GM19452 (cell line): ENCODE data around the gene NOL12.
"Not testable (repeated sequence)": the region's sequence is repeated elsewhere in the genome, so short reads cannot be mapped to it uniquely, and the experiment has no call there.

Source experiments
- ATAC-seq: cut with Tn5 transposase; IDR thresholded peaks from one replicate; pipeline ENCODE4 v1.9.1; 2021; ENCODE audit not compliant: unreplicated experiment

The NOL12 gene

GRCh38 chr22:37710675-37711074, 24.5 kb downstream of the NOL12 start:
- no peak for ATAC-seq

DNA sequence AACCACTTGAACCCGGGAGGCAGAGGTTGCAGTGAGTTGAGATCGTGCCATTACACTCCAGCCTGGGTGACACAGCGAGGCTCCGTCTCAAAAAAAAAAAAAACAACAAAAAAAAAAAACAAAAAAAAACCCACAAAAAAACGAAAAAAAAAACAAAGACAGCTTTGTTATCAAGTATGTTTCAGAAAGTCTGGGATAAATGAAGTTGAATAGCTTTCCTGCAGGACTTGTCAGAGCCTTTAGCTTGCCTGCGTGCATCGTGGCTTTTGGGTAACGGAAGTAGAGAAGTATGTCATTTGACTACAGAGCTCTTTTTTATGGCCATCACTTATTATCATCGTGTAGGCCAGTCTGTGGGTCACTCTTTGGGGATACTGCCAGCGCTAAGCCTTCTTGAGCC, 25.3 kb downstream of the NOL12 start:
- ATAC-seq = no peak

- ATAC-seq = no peak
These were observed 27.6 kb downstream of the NOL12 start for GRCh38 chr22:37713761-37714160.

GRCh38 chr22:37714634-37715033, 28.5 kb downstream of the NOL12 start:
- ATAC-seq = no peak

DNA sequence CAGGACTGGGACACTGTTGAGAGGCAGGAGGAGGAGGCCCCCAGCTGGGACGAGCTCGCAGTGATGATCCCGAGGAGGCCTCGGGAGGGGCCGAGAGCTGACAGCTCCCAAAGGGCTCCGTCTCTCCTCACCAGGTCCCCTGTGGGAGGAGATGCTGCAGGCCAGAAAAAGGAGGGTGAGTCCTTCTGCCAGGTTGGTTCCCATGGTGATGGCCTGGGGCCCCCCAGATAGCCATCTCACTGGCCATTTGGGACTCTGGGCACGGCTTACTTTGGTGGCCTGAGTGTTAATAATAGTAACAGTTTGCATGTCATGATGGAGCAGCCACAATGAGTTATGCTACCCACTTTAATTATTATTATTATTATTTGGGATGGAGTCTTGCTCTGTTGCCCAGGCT, 29.6 kb downstream of the NOL12 start:
- no peak for ATAC-seq

DNA sequence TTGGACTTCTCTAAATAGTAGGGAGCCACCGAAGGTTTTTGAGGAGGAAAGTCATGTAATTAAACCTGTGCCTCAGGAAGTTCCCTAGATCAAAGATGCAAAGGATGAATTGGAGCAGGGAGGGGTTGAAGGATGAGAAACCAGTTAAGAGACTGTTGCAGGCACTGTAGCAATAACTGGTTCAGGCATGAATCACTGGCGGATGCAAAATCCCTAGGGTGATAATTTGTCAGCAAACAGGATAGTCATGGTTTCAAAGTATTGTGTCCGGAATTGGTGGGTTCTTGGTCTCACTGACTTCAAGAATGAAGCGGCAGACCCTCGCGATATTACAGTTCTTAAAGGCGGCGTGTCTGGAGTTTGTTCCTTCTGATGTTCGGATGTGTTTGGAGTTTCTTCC, 30.6 kb downstream of the NOL12 start:
- ATAC-seq = no peak

DNA sequence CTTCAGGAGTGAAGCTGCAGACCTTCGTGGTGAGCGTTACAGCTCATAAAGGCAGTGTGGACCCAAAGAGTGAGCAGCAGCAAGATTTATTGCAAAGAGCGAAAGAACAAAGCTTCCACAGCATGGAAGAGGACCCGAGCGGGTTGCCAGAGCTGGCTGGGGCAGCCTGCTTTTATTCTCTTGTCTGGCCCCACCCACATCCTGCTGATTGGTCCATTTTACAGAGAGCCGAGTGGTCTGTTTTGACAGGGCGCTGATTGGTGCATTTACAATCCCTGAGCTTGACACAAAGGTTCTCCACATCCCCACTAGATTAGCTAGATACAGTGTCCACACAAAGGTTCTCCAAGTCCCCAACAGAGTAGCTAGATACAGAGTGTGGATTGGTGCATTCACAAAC, 31.1 kb downstream of the NOL12 start:
- not testable (repeated sequence) for ATAC-seq

DNA sequence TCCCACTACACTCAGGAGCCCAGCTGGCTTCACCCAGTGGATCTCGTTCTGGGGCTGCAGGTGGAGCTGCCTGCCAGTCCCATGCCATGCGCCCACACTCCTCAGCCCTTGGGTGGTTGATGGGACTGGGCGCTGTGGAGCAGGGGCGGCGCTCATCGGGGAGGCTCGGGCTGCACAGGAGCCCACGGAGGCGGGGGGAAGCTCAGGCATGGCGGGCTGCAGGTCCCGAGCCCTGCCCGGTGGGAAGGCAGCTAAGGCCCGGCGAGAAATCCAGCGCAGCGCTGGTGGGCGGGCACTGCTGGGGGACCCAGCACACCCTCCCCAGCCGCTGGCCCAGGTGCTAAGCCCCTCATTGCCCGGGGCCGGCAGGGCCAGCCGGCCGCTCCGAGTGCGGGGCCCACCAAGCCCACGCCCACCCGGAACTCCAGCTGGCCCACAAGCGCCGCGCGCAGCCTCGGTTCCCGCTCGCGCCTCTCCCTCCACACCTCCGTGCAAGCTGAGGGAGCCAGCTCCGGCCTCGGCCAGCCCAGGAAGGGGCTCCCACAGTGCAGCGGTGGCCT, 31.7 kb downstream of the NOL12 start:
- not testable (repeated sequence) for ATAC-seq

DNA sequence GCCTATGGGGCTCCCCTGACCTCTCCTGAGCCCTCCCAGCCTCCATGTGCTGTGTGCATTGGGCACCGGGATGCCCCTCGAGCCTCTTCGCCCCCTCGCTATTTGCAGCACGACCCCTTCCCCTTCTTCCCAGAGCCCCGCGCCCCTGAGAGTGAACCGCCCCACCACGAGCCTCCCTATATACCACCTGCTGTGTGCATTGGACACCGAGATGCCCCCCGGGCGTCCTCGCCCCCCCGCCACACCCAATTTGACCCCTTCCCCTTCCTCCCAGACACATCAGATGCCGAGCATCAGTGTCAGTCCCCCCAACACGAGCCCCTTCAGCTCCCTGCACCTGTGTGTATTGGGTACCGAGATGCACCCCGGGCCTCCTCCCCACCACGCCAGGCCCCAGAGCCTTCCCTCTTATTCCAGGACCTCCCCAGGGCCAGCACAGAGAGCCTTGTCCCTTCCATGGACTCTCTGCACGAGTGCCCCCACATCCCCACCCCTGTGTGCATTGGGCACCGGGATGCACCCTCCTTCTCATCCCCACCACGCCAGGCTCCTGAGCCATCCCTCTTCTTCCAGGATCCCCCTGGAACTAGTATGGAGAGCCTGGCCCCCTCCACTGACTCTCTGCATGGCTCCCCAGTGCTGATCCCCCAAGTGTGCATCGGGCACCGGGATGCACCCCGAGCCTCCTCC, 39.6 kb downstream of the NOL12 start:
- ATAC-seq = no peak

DNA sequence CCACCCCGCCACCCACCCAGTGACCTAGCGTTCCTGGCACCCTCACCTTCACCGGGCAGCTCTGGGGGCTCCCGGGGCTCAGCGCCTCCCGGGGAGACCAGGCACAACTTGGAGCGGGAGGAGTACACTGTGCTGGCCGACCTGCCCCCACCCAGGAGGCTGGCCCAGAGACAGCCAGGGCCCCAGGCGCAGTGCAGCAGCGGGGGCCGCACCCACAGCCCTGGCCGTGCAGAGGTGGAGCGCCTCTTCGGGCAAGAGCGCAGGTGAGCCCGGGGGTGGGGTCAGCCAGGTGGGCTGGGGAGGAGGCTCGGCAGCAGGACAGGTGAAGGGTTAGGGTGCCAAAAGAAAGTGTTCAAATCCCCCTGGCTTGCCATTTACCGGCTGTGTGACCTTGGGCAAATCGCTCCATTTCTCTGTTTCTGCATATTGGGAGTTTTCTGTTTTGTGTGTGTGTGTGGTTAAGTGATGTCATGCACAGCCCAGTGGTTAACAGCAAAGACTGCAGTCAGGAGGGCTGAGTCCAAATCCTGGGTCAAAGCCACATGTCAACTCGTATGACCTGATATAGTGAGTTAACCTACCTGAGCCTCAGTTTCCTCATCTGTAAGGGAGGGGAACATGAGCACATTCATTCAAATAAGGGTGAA, 40.2 kb downstream of the NOL12 start:
- no peak for ATAC-seq

DNA sequence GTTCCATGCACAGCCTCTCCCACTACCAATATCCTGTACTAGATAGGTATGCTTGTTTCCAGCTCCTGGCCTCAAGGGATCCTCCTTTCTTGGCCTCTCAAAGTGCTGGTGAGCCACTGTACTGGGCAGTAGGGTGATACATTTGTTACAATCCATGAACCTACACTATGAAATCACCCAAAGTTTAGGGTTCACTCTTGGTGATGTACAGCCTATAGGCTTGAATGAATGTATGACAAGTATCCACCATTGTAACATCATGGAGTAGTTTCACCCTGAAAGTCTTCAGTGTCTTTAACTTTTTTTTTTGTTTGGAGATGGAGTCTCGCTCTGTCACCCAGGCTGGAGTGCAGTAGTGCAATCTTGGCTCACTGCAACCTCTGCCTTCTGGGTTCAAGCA, 42.5 kb downstream of the NOL12 start:
- no peak for ATAC-seq

GRCh38 chr22:37731804-37732471, 45.8 kb downstream of the NOL12 start:
- no peak for ATAC-seq

DNA sequence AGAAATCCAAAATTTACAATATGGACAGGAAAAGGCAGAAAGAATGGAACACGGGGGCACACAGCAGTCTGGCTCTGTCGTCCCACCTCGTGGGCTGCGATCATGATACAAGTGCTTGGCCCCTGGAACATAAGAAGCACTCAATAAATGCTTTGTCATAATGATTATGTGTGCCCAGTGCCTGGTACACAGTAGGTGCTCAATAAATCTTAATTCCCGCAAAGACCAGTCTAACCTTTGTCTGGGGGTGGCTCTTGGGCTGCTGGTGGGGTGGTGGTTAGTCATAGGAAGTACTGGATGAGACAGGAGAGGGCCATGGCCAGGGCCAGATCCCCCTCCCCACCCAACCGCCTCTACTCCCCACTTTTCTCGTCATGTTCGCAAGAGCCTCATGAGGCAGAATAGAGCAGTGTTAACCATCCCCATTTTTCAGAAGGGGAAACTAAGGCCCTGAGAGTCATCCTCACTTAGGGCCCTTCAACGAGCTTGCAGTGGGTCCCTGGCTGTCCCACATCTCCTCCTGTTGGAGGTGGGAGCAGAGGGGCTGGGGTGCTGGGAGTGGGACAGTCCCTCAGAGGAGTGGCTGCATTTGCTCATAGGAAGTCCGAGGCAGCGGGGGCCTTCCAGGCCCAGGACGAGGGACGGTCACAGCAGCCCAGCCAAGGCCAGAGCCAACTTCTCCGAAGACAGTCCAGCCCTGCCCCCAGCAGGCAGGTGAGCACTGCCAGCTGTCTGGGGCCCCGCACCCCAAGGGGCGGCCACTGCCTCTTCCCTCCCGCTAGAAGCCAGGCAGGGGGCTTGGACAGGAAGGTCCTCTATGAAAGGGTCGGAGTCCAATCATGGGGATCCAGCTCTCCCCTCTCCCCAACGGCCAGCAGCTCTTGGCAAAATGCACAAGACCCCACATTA, 46.8 kb downstream of the NOL12 start:
- ATAC-seq = no peak

GRCh38 chr22:37733625-37734401, 47.7 kb downstream of the NOL12 start:
- ATAC-seq = no peak

DNA sequence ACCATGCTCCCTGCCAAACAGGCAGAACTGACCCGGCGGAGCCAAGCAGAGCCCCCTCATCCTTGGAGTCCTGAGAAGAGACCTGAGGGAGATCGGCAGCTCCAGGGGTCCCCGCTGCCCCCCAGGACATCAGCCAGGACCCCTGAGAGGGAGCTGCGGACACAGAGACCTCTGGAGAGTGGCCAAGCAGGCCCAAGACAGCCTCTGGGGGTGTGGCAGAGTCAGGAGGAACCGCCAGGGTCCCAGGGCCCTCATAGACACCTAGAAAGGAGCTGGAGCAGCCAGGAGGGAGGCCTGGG, 48.2 kb downstream of the NOL12 start:
- ATAC-seq = no peak

- ATAC-seq = no peak
These were observed 48.9 kb downstream of the NOL12 start for GRCh38 chr22:37734964-37735451.

- no peak for ATAC-seq
These were observed 52.9 kb downstream of the NOL12 start for GRCh38 chr22:37739035-37739434.

DNA sequence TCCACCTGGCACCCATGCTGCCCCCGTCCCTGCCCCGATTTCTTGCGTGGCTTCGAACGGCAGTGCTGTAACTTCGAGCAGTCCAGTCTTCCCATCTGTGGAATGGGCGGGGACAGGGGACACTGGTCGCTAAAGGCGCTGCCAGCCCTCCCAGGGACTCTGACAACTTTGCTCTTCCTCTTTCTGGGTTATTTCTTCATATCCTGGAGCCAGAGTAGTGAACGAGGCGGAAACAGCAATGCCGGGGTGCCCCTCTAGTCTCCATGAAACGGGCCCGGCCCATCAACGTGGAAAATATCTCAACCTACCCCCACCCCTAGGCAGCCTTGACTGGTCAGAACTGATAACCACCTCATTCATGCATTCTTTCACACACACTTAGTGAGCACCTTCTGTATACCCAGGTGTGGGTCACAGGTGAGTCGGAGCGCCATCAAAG, 53.5 kb downstream of the NOL12 start:
- ATAC-seq = no peak

GRCh38 chr22:37740455-37741311, 54.5 kb downstream of the NOL12 start:
- ATAC-seq = no peak
